GM12801 (cell line): ENCODE results near the gene RBM47.

ENCODE experiments used
- TF ChIP-seq, protein P1 (sequence below): IDR thresholded peaks from one replicate; pipeline ENCODE4 v1.5.1; 2011; ENCODE audit warnings: control low read depth; ENCODE audit not compliant: insufficient read length; ENCODE audit errors: extremely low read depth

RBM47 gene

DNA sequence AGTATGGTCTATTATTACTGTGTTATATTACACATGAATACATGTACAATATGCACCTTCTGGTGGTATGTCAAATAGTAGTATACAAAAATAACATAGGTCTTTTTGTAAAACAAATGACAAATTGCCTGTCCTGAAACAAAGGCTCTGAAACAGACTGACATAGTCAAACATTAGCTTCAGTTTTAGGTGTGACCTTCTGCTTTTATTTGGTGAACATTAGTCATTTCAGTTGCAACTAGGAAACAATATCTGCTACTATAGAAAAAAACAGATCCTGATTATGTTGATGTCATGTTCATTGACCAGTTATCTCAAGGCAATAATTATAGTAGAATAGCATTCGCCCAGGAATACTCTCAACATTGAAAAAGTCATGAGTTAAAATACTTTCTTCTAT, 171.6 kb downstream of the RBM47 start:
- TF ChIP-seq, protein P1, sequence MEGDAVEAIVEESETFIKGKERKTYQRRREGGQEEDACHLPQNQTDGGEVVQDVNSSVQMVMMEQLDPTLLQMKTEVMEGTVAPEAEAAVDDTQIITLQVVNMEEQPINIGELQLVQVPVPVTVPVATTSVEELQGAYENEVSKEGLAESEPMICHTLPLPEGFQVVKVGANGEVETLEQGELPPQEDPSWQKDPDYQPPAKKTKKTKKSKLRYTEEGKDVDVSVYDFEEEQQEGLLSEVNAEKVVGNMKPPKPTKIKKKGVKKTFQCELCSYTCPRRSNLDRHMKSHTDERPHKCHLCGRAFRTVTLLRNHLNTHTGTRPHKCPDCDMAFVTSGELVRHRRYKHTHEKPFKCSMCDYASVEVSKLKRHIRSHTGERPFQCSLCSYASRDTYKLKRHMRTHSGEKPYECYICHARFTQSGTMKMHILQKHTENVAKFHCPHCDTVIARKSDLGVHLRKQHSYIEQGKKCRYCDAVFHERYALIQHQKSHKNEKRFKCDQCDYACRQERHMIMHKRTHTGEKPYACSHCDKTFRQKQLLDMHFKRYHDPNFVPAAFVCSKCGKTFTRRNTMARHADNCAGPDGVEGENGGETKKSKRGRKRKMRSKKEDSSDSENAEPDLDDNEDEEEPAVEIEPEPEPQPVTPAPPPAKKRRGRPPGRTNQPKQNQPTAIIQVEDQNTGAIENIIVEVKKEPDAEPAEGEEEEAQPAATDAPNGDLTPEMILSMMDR: no peak

DNA sequence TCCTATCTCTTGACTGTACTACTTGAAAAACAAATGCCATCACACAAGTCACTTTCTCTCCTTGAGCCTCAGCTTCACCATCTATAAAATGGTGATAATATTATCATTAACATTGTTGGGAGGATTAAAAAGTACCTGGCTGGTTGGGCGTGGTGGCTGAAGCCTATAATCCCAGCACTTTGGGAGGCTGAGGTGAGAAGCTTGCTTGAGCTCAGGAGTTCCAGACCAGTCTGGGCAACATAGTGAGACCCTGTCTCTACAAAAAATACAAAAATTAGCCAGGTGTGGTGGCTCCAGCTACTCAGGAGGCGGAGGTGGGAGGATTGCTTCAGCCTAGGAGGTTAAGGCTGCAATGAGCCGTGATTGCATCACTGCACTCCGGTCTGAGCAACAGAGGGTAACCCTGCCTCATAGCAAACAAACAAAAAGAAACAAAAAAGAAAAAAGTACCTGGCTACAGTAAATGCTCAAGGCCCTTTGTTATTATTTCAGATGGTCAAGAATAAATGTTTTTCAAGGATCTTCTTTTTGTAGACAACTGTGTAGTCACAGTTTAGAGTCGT, 174.2 kb downstream of the RBM47 start:
- TF ChIP-seq, protein P1: no peak

DNA sequence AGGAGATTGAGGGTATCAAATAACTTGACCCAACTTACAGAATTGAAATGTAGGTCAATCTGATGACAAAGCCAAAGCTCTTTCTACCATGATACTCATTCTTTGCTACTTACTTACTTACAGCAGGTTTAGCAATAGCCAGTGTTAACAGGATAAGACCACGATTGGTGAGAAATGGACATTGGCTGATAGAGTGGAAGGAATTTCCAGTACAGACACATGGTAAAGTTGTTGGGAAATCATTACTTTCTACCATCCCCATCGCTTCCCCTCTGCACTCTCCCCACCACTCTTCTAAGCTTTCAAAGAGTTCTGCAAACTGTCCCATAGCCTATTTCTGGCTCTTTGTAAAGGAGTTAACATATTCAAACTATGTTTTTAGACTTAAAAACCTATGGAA, 174.8 kb downstream of the RBM47 start:
- TF ChIP-seq, protein P1: no peak

DNA sequence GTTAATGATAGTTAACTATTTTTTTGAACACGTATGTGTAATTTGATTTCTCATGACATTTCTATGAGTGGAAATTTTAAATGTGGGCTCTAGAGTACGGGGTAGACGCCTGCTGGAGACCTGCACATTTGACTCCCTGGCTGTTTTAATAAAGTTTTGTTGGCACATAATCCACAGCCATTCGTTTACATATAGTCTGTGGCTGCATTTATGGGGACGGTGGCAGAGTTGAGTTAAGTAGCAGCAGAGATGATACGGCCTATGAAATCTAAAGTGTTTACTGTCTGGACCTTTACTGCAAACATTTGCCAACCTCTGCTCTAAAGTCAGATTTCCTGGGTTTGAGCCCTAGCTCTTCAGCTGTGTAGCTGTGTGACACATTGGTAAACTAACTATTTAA, 175.8 kb downstream of the RBM47 start:
- TF ChIP-seq, protein P1: no peak

DNA sequence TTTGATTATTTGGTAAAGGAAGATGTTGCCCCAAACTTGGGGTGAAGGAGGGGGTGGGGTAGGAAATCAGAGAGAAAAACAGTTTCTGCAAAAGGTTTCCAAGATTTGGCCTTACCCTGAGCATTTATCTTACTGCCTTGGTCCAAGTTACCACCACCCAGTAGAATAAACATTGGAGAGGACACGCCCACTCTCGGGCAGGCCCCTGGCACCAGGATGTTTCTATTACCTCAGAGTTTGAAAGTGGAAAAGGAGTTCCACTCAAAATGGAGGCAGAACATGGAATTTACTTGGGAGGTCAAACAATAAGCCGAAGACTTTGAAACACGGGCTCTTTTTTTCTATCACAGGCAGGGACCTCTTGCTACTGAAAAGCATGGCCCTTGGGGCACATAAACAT, 180.8 kb downstream of the RBM47 start:
- TF ChIP-seq, protein P1: no peak

DNA sequence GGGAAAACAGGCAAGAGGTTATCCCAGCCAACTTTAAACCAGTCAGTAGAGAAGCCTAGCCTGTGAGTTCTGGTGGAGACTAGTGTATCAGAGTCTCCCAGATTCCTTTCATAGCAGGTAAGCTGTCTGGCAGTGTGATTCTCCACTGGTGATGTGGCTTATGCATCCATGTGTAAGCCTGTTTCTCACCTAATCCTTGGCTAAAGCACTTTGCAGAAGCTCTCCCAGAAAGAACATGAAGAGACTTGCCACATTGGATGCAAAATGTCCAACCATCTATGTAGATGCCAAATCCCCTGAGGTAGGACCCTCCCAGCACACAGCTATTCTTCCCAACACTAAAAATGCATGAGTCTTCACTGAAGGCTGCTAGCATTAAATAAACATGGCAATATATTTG, 182.8 kb downstream of the RBM47 start:
- TF ChIP-seq, protein P1: no peak

DNA sequence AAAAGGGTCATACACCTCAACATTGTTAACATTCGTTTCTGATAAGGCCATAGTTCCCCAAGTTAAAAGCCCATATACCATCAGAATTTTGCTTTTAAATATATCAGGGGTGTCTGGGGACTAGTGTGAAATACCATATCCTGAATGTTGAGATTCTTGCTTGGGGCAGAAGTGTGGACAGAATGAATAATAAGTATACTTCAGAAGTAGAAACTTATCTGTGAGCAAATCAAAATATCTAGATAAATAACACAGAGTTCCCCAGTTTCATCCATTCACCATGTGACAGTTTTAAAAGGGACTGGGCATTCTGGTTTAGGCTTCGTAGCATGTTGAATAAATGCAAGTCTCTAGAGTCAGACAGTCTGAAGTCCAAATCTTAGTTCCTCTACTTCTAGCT, 184.0 kb downstream of the RBM47 start:
- TF ChIP-seq, protein P1: no peak
